Transverse colon (tissue), 4 donors: ENCODE results near the gene SEMA3E. TPM values are rescaled to one million over a fixed set of nuclear protein-coding genes. Genes with fewer than 3 reads are reported as not detected.

ENCODE experiments used
- DNase-seq: peaks from one replicate; pipeline ENCODE4 v3.0.0-alpha.2; 2019
- H3K27ac ChIP-seq, 4 donors: fragments of 200-600 bp; sonication (generic); 2 replicates each; pipeline ENCODE4 v1.5.1; 2016 to 2018; ENCODE audit warnings: inconsistent platforms in 4 of 4
- H3K27me3 ChIP-seq: fragments of 200-600 bp; sonication (generic); 2 replicates; pipeline ENCODE4 v1.5.1; 2017; ENCODE audit warnings: inconsistent platforms
- H3K36me3 ChIP-seq, 4 donors: fragments of 200-600 bp; sonication (generic); 2 replicates each; pipeline ENCODE4 v1.5.1; 2017 to 2019; ENCODE audit warnings: inconsistent platforms in 4 of 4
- H3K4me1 ChIP-seq, 4 donors: fragments of 200-600 bp; sonication (generic); 2 replicates each; pipeline ENCODE4 v1.5.1; 2017 to 2020; ENCODE audit warnings: inconsistent platforms in 4 of 4
- H3K4me3 ChIP-seq, 4 donors: fragments of 200-600 bp; sonication (generic); 1 replicate in 1 of 4; 2 replicates in 3 of 4; pipeline versions ENCODE4 v1.5.1 to v1.6.1; 2017 to 2019; ENCODE audit warnings: inconsistent platforms in 4 of 4
- H3K9me3 ChIP-seq, 2 donors: fragments of 200-600 bp; sonication (generic); 2 replicates each; pipeline ENCODE4 v1.5.1; 2017 to 2019; ENCODE audit warnings: inconsistent platforms in 2 of 2
- CTCF ChIP-seq, 5 experiments: fragments of 200-600 bp in 3 of 5; fragments of 450-650 bp in 2 of 5; sonication (generic) in 3 of 5; IDR thresholded peaks; 1 replicate in 2 of 5; 2 replicates in 3 of 5; pipeline ENCODE4 v1.5.1; 2016 to 2017; ENCODE audit warnings: antibody characterized with exemption in 5 of 5, inconsistent platforms in 3 of 5, mild to moderate bottlenecking in 2 of 5, moderate library complexity in 1 of 5
- EP300 ChIP-seq: sonication (generic); formaldehyde crosslinking; IDR thresholded peaks from one replicate; pipeline ENCODE4 v1.6.1; 2017; ENCODE audit warnings: antibody characterized with exemption, low read depth
- POLR2A ChIP-seq: fragments of 450-650 bp; IDR thresholded peaks from one replicate; pipeline ENCODE4 v1.6.1; 2016; ENCODE audit warnings: antibody characterized with exemption, mild to moderate bottlenecking, moderate library complexity
- POLR2AphosphoS5 ChIP-seq, 3 donors: sonication (generic); formaldehyde crosslinking; IDR thresholded peaks; one replicate each; pipeline ENCODE4 v1.6.1; 2016; ENCODE audit warnings: antibody characterized with exemption in 3 of 3
- WGBS, 2 donors: methylation state at CpG; one replicate each; pipeline ENCODE4 v1.1.5; 2018; ENCODE audit warnings: low coverage in 1 of 2; 5-methylcytosine and 5-hydroxymethylcytosine counted together
- in situ Hi-C, 4 donors: fragments of 200-750 bp; cut with MboI; loops; one replicate each; pipeline versions ENCODE4 v1.15.0 to v1.15.1; 2017; ENCODE audit warnings: low sequenced_read_pairs in 3 of 4, low pct_ligation_motif_present in 1 of 4, low pct_unique_long_range_greater_than_20kb in 1 of 4
- intact Hi-C: fragments of 100-400 bp; cut with DNase I; formaldehyde crosslinking; loops from one replicate; pipeline ENCODE4 v1.15.1; 2023; ENCODE audit warnings: low total_unique reads
- total RNA-seq, 4 donors: library from RNA; depleted of rRNA; stranded (reverse); fragments of >200 nt; gene quantifications; one replicate each; pipeline ENCODE4 v1.1.0, GENCODE V29; 2016

The SEMA3E gene
- total RNA-seq, 4 donors from 2014 or later = 0.95 to 3.8 (median 1.4) TPM; not detected in 1

- 55 to 57% methylated on average over 1 to 3 of the region's 3 CpGs for WGBS, 2 donors
- in situ Hi-C loops (no loop called here), intact Hi-C loops (no loop called here)
- Histone ChIP-seq H3K9me3 (no peaks in the 10 kb centered on the region), H3K27me3 (no peaks in the 10 kb centered on the region), H3K4me1 (no peaks in the 10 kb centered on the region), H3K36me3 (no peaks in the 10 kb centered on the region), H3K4me3 (no peak overlapping the region), H3K27ac (no peak overlapping the region)
- DNase-seq = no peak
- TF ChIP-seq EP300 (no peak), POLR2A (no peak), CTCF (IDR thresholded peaks at IDR 0.05) (no peak)
Measured at GRCh38 chr7:83695128-83695960, 46.4 kb upstream of the SEMA3E start.

GRCh38 chr7:83693256-83693655, 44.3 kb upstream of the SEMA3E start:
- intact Hi-C loops (no loop called here), in situ Hi-C loops (no loop called here)
- no peak for TF ChIP-seq POLR2A
- no peak for TF ChIP-seq CTCF (IDR thresholded peaks at IDR 0.05)
- no peak for TF ChIP-seq POLR2AphosphoS5 (IDR thresholded peaks at IDR 0.05)
- TF ChIP-seq EP300 = no peak

GRCh38 chr7:83691095-83691494, 42.2 kb upstream of the SEMA3E start:
- TF ChIP-seq EP300 (no peak), POLR2AphosphoS5 (IDR thresholded peaks at IDR 0.05) (no peak), CTCF (IDR thresholded peaks at IDR 0.05) (no peak)
- no peak for DNase-seq
- no peaks in the 10 kb centered on the region for H3K4me1 ChIP-seq
- intact Hi-C loops (no loop called here), in situ Hi-C loops (no loop called here)
- H3K4me3 ChIP-seq = no peak overlapping the region
- H3K27me3 ChIP-seq = no peaks in the 10 kb centered on the region
- WGBS, 2 donors = 73 to 77% methylated on average over 3 to 4 of the region's 4 CpGs
- H3K9me3 ChIP-seq = no peaks in the 10 kb centered on the region
- no peak overlapping the region for H3K27ac ChIP-seq
- no peaks in the 10 kb centered on the region for H3K36me3 ChIP-seq

More at GRCh38 chr7:83693256-83693655, 44.3 kb upstream of the SEMA3E start:
- DNase-seq = no peak
- Histone ChIP-seq H3K9me3 (no peaks in the 10 kb centered on the region), H3K27me3 (no peaks in the 10 kb centered on the region), H3K4me3 (no peak overlapping the region), H3K27ac (no peak overlapping the region), H3K36me3 (no peaks in the 10 kb centered on the region), H3K4me1 (no peaks in the 10 kb centered on the region)
- WGBS, 2 donors = 40 to 56% methylated on average over 1 of the region's 1 CpG

- Histone ChIP-seq H3K27ac (no peak overlapping the region), H3K36me3 (no peaks in the 10 kb centered on the region), H3K9me3 (no peaks in the 10 kb centered on the region), H3K4me3 (no peak overlapping the region), H3K4me1 (no peaks in the 10 kb centered on the region), H3K27me3 (no peaks in the 10 kb centered on the region)
- DNase-seq = no peak
- no peak for TF ChIP-seq POLR2AphosphoS5 (IDR thresholded peaks at IDR 0.05)
- no peak for TF ChIP-seq POLR2A
- no peak for TF ChIP-seq EP300
- in situ Hi-C loops (no loop called here), intact Hi-C loops (no loop called here)
- 32 to 56% methylated on average over 1 of the region's 1 CpG for WGBS, 2 donors
Measured at GRCh38 chr7:83689855-83690254, 40.9 kb upstream of the SEMA3E start.
